ENCODE measurements around the gene WDPCP.

Gene WDPCP

GRCh38 chr2:63465633-63466032 lies 122.6 kb downstream of the WDPCP start:
- TF ChIP-seq CREB1 (IDR thresholded peaks at IDR 0.05; ENCODE audit: low read depth), result no peak
- no peak for TF ChIP-seq FOXM1 (IDR thresholded peaks at IDR 0.05; ENCODE audit: borderline replicate concordance, low read depth)
- TF ChIP-seq EGR1 (IDR thresholded peaks at IDR 0.05), result no peak
- TF ChIP-seq TAF1 (IDR thresholded peaks at IDR 0.05; ENCODE audit: low read depth), result no peak
- TF ChIP-seq USF1 (IDR thresholded peaks at IDR 0.05), result no peak
- TF ChIP-seq MAX (IDR thresholded peaks at IDR 0.05), result no peak
- no peak for TF ChIP-seq NFIC (IDR thresholded peaks at IDR 0.05)
- TF ChIP-seq YY1 (IDR thresholded peaks at IDR 0.05; ENCODE audit: low read depth), result no peak
- TF ChIP-seq ZBTB7A (IDR thresholded peaks at IDR 0.05; ENCODE audit: low read depth), result no peak
- TF ChIP-seq TEAD4 (IDR thresholded peaks at IDR 0.05), result no peak
- TF ChIP-seq EP300 (IDR thresholded peaks at IDR 0.05; ENCODE audit: borderline replicate concordance), result no peak
- TF ChIP-seq RAD21 (IDR thresholded peaks at IDR 0.05; ENCODE audit: low read depth), result no peak
- TF ChIP-seq, protein P1, sequence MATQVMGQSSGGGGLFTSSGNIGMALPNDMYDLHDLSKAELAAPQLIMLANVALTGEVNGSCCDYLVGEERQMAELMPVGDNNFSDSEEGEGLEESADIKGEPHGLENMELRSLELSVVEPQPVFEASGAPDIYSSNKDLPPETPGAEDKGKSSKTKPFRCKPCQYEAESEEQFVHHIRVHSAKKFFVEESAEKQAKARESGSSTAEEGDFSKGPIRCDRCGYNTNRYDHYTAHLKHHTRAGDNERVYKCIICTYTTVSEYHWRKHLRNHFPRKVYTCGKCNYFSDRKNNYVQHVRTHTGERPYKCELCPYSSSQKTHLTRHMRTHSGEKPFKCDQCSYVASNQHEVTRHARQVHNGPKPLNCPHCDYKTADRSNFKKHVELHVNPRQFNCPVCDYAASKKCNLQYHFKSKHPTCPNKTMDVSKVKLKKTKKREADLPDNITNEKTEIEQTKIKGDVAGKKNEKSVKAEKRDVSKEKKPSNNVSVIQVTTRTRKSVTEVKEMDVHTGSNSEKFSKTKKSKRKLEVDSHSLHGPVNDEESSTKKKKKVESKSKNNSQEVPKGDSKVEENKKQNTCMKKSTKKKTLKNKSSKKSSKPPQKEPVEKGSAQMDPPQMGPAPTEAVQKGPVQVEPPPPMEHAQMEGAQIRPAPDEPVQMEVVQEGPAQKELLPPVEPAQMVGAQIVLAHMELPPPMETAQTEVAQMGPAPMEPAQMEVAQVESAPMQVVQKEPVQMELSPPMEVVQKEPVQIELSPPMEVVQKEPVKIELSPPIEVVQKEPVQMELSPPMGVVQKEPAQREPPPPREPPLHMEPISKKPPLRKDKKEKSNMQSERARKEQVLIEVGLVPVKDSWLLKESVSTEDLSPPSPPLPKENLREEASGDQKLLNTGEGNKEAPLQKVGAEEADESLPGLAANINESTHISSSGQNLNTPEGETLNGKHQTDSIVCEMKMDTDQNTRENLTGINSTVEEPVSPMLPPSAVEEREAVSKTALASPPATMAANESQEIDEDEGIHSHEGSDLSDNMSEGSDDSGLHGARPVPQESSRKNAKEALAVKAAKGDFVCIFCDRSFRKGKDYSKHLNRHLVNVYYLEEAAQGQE (IDR thresholded peaks at IDR 0.05; ENCODE audit: low read depth), result no peak
- no peak for TF ChIP-seq TCF12 (IDR thresholded peaks at IDR 0.05; ENCODE audit: low read depth)
- TF ChIP-seq CEBPB (IDR thresholded peaks at IDR 0.05), result no peak

GRCh38 chr2:63463142-63463541 lies 125.1 kb downstream of the WDPCP start:
- TF ChIP-seq, protein P1 (IDR thresholded peaks at IDR 0.05; ENCODE audit: low read depth), result no peak
- TF ChIP-seq NFIC (IDR thresholded peaks at IDR 0.05) (no peak), USF1 (IDR thresholded peaks at IDR 0.05) (no peak), CEBPB (IDR thresholded peaks at IDR 0.05) (no peak), EP300 (IDR thresholded peaks at IDR 0.05; ENCODE audit: borderline replicate concordance) (no peak)

DNA sequence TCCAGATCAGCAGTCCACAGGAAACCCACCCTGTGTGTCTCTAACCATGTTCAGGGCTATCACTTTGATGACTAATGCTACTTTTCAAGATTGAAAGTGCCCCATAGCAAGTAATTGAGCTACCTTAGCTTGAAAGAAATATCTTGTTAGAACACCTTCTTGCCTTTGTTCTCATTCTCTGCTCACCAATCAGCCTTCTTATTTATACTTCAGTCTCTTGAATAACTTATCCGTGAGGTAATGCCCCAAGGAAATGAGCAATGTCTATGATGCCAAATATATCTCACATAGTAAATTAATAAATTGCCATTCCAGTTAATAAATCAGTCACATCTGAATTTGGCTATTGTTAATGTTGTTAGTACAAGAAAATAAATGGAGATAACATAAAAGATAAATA lies 141.6 kb downstream of the WDPCP start:
- TF ChIP-seq TEAD4 (IDR thresholded peaks at IDR 0.05) (no peak), USF1 (IDR thresholded peaks at IDR 0.05) (no peak), CREB1 (IDR thresholded peaks at IDR 0.05; ENCODE audit: low read depth) (no peak), TCF12 (IDR thresholded peaks at IDR 0.05; ENCODE audit: low read depth) (no peak), EP300 (IDR thresholded peaks at IDR 0.05; ENCODE audit: borderline replicate concordance) (no peak), FOXM1 (IDR thresholded peaks at IDR 0.05; ENCODE audit: borderline replicate concordance, low read depth) (no peak)

DNA sequence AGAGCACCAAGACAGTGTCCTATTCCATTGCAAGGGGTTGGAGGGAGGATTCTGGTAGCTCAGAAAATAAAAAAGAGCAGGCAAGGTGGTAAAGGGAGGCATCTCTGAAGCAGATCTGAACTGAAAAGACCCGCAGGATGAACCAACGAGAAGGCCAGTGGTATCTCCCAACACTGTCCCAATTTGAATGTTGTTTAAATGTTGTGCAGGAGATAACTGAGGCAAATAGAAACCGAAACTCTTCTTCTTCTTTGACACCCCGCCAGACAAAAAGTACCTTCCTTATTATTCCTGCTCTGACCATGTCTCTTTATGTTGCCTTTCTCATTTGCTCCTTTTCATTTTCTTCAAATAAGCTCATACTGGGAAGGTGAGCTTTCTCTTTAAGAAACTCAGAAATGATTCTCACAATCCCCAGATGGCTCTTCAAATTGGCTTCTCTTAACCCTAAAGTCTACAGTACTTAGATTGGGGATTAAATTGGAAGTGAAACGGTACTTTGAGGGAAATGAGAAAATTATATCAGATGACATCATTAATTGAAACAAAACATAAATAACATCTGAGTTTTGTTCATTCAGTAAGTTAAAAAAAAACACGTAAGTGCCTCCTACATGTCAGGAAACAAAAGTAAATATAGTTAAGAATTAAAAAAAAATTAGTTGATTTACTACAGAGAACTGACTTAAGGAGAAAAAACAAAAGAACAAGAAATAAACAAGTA lies 143.6 kb downstream of the WDPCP start:
- TF ChIP-seq ZBTB7A (IDR thresholded peaks at IDR 0.05; ENCODE audit: low read depth) (no peak), TEAD4 (IDR thresholded peaks at IDR 0.05) (no peak), MAX (IDR thresholded peaks at IDR 0.05) (no peak)

GRCh38 chr2:63440612-63441011 lies 147.7 kb downstream of the WDPCP start:
- no peak for TF ChIP-seq CEBPB (IDR thresholded peaks at IDR 0.05)
- no peak for TF ChIP-seq NFIC (IDR thresholded peaks at IDR 0.05)
- no peak for TF ChIP-seq TCF12 (IDR thresholded peaks at IDR 0.05; ENCODE audit: low read depth)
- TF ChIP-seq TEAD4 (IDR thresholded peaks at IDR 0.05), result no peak
- TF ChIP-seq EP300 (IDR thresholded peaks at IDR 0.05; ENCODE audit: borderline replicate concordance), result no peak
- TF ChIP-seq RAD21 (IDR thresholded peaks at IDR 0.05; ENCODE audit: low read depth), result no peak
- TF ChIP-seq, protein P1 (IDR thresholded peaks at IDR 0.05; ENCODE audit: low read depth), result no peak
- TF ChIP-seq YY1 (IDR thresholded peaks at IDR 0.05; ENCODE audit: low read depth), result no peak
- TF ChIP-seq FOXM1 (IDR thresholded peaks at IDR 0.05; ENCODE audit: borderline replicate concordance, low read depth), result no peak

All from Ishikawa (cell line).